ENCODE data around the gene ANAPC2.

Gene ANAPC2

GRCh38 chr9:137227054-137227852, 38.9 kb upstream of the ANAPC2 start, which contains the start of gene RNF224:
RNF224 (plus strand) TSS chr9:137227502; CDS start chr9:137228336, 834 bp downstream.
- DNase-seq (ENCODE audit: low read depth) = no peak

DNA sequence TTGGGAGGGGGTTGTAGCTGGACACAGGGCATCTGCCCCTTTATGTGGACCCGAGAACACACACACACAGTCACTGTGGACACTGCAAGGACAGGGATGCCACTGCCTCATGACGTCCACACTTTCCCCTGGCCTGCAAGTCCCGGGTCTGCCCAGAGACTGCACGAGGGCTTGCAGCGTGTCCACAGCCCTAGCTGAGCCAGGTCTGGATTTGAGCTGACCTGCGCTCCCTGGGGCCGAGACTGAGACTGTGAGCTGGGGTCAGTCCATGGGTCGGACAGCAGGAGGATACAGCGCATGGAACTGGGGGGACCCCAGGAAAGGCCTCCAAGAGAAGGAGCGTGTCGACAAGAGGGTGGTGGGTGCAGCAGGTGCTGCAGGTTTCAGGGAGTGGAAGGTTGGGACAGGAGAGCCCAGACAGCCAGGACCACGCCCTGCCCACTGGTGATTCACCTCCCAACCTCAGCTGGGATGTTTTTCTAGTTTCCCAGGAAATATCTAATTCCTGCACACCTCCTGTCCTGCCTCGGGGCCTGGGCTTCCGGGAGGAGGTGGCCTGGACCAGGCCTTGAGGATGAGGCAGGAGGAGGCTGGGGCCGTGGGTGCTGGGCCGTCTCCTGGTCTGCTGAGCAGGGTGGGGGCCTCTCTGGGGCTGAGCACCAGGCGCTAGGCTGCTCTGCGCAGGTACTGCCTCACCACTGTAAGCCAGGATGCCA, 38.1 kb upstream of the ANAPC2 start:
- no peak for DNase-seq (ENCODE audit: low read depth)

DNA sequence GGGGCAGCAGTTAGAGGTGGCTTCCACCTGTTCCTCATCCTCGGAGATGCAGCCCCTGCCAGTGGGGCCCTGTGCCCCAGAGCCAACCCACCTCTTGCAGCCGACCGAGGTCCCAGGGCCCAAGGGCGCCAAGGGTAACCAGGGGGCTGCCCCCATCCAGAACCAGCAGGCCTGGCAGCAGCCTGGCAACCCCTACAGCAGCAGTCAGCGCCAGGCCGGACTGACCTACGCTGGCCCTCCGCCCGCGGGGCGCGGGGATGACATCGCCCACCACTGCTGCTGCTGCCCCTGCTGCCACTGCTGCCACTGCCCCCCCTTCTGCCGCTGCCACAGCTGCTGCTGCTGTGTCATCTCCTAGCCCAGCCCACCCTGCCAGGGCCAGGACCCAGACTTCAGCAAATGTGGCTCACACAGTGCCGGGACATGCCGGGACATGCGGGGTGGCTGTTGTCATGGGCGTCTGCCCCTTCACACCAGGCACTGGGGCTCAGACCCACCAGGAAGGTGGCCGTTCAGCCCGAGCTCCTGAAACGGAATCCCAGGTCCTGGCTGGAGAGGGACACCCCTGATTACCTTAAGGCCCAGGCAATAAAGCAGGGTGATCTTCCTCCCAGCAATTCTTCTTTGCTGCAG, 37.5 kb upstream of the ANAPC2 start:
- no peak for DNase-seq (ENCODE audit: low read depth)

- DNase-seq (ENCODE audit: low read depth) = peak; percentile 74
Observed at GRCh38 chr9:137224830-137225694, 36.7 kb upstream of the ANAPC2 start, which contains the start of gene CYSRT1. CYSRT1 (plus strand) TSS chr9:137225174; CDS start chr9:137225622, 448 bp downstream.

DNA sequence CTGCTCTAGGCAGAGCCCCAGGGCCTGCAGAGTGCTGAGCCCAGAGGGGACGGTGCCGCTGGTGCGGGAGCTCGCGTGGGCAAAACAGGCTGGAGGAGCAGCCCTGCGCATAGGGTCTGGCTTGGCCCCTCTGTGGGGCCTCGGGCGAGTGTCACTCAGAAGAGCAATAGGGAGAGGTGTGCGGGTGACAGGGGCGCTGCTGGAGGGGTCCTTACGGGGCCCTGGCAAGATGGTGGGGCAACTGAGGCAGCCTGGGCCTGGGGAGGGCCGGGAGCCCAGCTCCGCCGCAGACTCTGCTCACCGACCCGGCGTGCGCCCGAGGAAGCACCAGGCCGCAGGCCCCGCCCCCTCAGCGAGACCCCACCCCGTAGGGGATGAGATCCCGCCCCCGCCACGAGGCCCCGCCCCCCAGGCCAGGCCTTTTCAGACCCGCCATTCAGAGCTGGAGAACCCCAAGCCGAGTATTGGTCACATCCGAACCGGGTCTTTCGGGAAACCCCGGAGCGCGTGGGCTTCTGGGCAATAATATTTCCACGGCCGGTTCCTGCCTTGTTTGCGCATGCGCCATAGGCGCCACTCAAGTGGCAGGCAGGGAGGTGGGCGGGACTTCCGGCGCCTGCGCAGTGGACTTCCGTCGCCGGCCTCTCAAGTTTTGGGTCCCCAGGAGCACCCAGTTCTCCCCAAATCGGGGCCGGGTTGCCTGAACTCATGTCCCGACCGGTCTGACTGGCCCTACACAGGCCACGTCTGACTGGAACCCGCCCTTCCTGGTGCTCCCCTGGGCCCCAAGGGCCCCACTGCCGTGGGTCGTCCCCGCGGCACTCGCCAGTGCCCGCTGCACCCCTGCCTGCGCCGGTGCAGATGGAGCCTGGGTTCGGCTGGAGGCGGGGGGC, 35.0 kb upstream of the ANAPC2 start:
- peak; percentile 94 for DNase-seq (ENCODE audit: low read depth)

DNA sequence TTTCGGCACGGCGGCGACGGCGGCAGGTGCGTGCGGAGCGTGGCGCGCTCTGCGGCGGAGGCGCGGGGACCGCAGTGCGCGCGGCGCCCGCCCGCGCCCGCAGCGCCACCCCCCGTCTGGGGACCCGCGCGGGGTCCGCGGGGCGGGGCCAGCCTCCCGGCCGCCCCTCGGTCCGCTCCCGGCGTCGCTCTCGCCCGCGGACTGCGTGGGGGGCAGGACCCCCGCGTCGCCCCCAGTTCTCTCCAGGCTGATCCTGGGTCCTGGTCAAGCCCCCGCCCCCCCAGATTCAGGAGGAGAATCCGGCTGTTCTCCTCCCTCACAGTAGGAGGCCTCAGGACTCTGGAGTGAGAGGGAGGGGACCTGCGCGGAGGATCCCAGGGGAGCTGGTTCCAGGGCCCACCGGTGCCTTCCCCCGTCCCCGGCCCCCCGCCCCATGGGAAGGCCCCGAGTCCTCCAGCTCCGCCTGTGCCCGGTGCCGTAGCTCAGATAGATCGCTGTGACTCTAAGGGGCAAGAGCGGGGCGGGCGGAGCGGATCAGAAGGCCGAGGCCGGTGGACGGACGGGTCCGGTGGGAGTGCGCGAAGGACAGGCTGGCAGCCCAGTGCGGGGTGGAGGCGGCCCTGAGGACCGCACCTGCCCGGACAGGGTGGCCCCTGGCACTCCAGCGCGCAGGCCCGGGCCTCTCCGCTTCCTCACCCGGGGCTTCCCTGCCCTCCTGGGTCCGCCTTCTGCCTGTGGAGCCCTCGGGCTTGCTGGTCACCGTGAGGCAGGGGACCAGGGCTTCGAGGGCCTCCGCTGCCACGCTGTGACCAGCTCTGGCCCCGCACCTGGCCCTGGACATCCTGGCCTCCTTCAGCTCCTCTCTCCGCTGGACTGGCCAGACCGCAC, 34.1 kb upstream of the ANAPC2 start, which contains the start of gene RNF208:
Gene RNF208, minus strand, starts transcription at position 51 of the 888 bp plus-strand sequence. CDS start 1,028 bp downstream, outside the sequence.
- no peak for DNase-seq (ENCODE audit: low read depth)

DNA sequence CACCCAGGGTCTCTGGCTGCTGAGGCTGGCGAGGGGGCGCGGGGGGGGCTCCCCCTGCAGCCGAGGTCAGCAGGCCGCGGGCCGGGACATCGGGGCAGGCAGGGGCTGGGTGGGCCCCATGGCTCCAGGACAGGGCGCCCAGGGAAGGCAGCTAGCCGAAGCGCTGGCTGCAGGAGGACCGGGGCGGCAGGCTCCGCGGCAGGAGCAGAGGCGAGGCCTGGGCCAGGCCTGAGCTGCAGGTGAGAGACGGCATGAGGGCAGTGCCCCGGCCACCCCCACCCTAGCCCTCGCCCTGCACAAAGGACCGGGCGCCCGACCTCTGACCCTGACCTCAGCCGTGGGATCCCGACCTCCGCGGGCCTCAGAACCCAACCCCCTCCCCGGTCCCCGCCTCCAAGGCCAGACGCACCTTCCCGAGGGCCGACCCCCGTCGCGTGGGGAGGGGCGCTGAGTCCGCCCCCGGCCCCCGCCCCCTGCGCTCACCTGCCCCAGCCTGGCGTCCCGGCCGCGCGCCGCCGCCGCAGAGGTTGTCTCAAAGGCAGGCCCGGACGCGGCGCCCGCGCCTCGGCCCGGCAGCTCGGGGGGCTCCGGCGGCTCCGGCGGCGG, 33.2 kb upstream of the ANAPC2 start:
- no peak for DNase-seq (ENCODE audit: low read depth)

GRCh38 chr9:137221095-137221505, 32.7 kb upstream of the ANAPC2 start:
- no peak for DNase-seq (ENCODE audit: low read depth)

- DNase-seq (ENCODE audit: low read depth) = no peak
Observed at GRCh38 chr9:137220317-137221094, 32.1 kb upstream of the ANAPC2 start.

DNA sequence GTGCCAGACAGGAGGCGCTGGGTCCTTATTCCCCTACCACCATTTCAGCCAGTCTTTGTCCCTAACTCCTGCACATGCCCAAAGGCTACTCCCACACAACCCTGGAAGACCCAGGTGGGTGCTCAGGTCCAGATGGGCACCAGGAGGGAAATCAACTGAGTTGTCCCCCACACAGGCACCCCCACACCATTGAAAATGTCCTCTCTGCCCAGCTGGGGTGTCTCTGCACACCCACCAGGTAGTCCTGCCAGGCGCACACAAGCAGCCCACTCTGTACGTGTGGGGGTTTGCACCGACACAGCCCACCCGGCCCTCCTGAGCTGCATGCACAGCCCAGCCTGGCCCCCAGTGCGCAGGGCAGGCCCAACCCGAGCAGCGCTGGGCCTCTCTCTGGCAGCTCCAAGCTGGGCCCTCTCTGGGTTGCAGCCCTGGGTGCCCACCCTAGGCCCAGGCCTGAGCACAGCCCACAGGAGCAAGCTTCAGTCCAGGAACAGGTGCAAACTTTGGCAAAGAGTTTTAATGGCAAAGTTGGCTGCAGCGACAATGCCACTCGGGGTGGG, 31.5 kb upstream of the ANAPC2 start:
- DNase-seq (ENCODE audit: low read depth) = no peak

GRCh38 chr9:137218754-137219271, 30.5 kb upstream of the ANAPC2 start:
- no peak for DNase-seq (ENCODE audit: low read depth)

GRCh38 chr9:137218212-137218753, 29.9 kb upstream of the ANAPC2 start:
- no peak for DNase-seq (ENCODE audit: low read depth)

DNA sequence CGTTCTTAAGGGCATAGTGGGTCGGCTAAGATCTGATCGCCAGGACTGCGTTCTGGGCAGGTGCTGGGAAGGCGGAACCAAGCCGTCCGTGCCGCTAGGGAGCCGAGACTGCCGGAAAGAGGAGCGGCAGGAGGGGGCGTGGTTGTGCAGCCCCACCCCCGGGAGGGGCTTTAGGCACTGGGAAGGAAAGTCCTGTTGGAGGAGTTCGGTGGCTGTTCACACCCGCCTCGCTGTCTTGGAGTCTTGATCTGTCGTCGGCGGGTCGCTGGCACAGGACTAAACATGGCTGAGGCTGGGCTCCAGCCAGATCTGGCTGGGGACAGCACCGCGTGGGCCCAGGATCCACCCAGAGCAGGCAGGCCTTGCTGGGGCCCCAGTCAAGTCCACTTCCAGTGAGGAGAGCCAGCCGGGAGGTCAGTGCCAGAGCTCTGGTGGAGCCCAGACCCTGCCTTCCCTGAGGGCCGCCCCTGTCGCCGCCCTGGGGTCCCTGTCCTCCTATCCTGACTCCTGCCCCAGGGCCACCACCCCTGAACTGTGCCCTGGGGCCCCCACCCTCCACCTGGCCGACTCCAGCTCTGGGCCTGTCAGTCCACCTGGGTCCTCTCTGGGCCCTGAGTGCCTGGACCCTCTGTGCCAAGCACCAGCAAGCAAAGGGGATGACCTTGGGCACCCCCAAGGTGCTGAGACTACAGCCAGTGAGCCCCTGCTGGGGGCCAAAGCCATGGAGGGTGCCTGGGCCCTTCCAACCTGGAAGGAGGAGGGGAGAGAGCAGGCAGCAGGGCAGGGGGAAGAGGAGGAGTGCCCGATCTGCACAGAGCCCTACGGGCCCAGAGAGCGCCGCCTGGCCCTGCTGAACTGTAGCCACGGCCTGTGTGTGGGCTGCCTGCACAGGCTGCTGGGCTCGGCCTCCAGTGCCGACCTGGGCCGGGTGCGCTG, 29.2 kb upstream of the ANAPC2 start:
- no peak for DNase-seq (ENCODE audit: low read depth)

DNA sequence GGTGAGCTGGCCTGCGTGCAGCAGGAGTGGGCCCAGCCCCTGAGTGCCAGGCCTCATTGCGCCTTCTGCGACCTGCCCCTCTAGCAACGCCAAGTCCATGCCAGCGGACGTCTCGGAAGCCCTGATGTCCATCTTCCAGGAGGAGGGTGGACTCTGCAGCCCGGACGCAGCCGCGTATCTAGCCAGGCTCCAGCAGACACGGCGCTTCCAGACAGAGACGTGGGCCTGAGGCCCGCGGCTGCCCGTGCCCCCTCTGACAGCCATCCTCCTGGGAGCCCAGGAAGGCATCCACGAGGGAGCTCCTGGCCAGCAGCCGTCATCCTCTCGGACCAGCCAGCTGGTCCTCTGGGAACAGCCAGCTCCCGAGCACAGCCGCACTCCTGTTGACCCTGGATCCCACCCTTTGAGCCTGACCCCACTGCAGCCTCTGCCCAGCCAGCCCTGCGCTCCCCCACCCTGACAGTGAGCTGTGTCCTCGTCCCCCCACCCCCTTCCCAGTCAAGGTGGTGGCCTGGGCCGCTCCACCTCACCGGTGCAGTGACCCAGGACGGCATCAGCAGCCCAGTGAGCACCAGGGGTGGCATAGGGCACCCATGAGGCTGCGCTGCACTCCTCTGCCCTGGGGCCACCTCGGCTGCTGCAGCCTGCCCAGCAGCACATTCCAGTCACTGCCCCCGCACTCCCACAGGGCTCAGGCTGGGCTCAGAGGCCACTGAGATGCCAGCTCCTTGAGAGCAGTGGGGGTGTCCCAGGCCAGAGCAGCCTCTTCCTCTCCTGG, 28.0 kb upstream of the ANAPC2 start:
- no peak for DNase-seq (ENCODE audit: low read depth)

DNA sequence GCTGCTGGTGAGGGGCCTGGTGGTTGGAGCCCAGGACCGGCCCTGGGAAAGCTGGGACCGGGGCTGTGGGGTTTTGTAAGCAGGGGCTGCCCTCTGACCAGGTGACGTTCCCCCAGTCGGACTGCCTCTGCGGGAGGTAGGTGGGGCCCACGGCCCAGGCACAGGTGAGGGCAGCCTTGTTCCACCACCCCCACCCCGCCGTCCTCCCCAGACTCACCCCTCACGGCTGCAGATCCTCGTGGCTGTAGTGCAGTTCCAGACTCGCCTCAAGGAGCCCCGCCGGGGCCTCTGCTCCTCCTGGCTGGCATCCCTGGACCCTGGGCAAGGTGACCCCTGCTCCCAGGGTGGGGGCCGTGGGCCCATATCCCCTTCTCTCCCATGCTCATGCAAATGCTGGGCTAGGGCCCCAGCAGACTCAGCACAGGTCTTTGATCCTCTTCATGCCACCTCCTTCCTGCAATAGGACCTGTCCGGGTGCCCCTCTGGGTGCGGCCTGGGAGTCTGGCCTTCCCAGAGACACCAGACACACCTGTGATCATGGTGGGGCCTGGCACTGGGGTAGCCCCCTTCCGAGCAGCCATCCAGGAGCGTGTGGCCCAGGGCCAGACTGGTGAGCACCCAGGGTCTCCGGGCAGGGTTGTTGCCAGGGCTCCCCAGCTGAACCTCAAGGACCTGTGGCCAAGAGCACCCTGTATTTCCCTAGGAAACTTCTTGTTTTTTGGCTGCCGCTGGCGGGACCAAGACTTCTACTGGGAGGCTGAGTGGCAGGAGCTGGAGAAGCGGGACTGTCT, 27.0 kb upstream of the ANAPC2 start:
- DNase-seq (ENCODE audit: low read depth) = no peak
